SK-N-SH treated with all-trans-retinoic acid at 6 μM for 48 hours (cell line): ENCODE measurements around the gene DSCAM.

Experiments
- CREB5 ChIP-seq: fragments of 250-450 bp; sonication (Bioruptor Pico); IDR thresholded peaks from 2 replicates; pipeline ENCODE4 v1.5.1; 2020; ENCODE audit warnings: low read depth, mild to moderate bottlenecking, moderate library complexity
- PATZ1 ChIP-seq: fragments of 250-450 bp; sonication (Bioruptor Pico); IDR thresholded peaks from 2 replicates; pipeline ENCODE4 v1.8.0; 2020; ENCODE audit warnings: mild to moderate bottlenecking, moderate library complexity, borderline replicate concordance
- PPARA ChIP-seq: fragments of 250-450 bp; sonication (Bioruptor Pico); IDR thresholded peaks from 2 replicates; pipeline ENCODE4 v1.5.0; 2020; ENCODE audit warnings: mild to moderate bottlenecking, borderline replicate concordance
- TOX ChIP-seq: fragments of 250-450 bp; sonication (Bioruptor Pico); IDR thresholded peaks from 2 replicates; pipeline ENCODE4 v1.8.0; 2021; ENCODE audit warnings: mild to moderate bottlenecking, moderate library complexity, borderline replicate concordance
- ZFP3 ChIP-seq: fragments of 250-450 bp; sonication (Bioruptor Pico); IDR thresholded peaks from 2 replicates; pipeline ENCODE4 v1.5.0; 2020; ENCODE audit warnings: mild to moderate bottlenecking, moderate library complexity
- ZFP30 ChIP-seq: fragments of 450-650 bp; formaldehyde crosslinking; IDR thresholded peaks from 2 replicates; pipeline ENCODE4 v1.5.0; 2022; ENCODE audit warnings: mild to moderate bottlenecking, moderate library complexity
- ZNF8 ChIP-seq: fragments of 450-650 bp; formaldehyde crosslinking; IDR thresholded peaks from 2 replicates; pipeline ENCODE4 v1.5.0; 2020; ENCODE audit warnings: mild to moderate bottlenecking, moderate library complexity

- no peak for TF ChIP-seq PATZ1 (CRISPR knock-in tag)
- no peak for TF ChIP-seq PPARA (CRISPR knock-in tag)
- TF ChIP-seq ZFP30, result no peak
- no peak for TF ChIP-seq ZNF8 (CRISPR knock-in tag)
- no peak for TF ChIP-seq TOX (CRISPR knock-in tag)
- TF ChIP-seq ZFP3 (CRISPR knock-in tag), result no peak
- TF ChIP-seq CREB5 (CRISPR knock-in tag), result no peak
These were observed 392.9 kb downstream of the DSCAM start for GRCh38 chr21:40454057-40454456.
